Osteocyte (in vitro differentiated cells): Measurements from ENCODE around the gene OCEL1. TPM values are rescaled to one million over a fixed set of nuclear protein-coding genes. Genes with fewer than 3 reads are reported as not detected.

Experiments used
- DNase-seq: peaks from one replicate; pipeline ENCODE4 v3.0.0; 2021; ENCODE audit warnings: mixed read lengths; ENCODE audit not compliant: unreplicated experiment; ENCODE audit errors: extremely low spot score
- H3K27ac Mint-ChIP-seq: one replicate; pipeline ENCODE4 v1.8.0; 2021; ENCODE audit warnings: mild to moderate bottlenecking, mixed read lengths; ENCODE audit not compliant: unreplicated experiment
- H3K27me3 Mint-ChIP-seq: one replicate; pipeline ENCODE4 v1.8.0; 2021; ENCODE audit warnings: mixed read lengths; ENCODE audit not compliant: unreplicated experiment
- H3K36me3 Mint-ChIP-seq: one replicate; pipeline ENCODE4 v1.8.0; 2021; ENCODE audit warnings: mixed read lengths; ENCODE audit not compliant: unreplicated experiment
- H3K4me1 Mint-ChIP-seq: one replicate; pipeline ENCODE4 v1.8.0; 2021; ENCODE audit warnings: mixed read lengths; ENCODE audit not compliant: unreplicated experiment
- H3K4me3 Mint-ChIP-seq: one replicate; pipeline ENCODE4 v1.8.0; 2021; ENCODE audit warnings: mild to moderate bottlenecking, moderate library complexity, mixed read lengths; ENCODE audit not compliant: unreplicated experiment
- H3K9me3 Mint-ChIP-seq: one replicate; pipeline ENCODE4 v1.8.0; 2021; ENCODE audit warnings: mixed read lengths; ENCODE audit not compliant: unreplicated experiment
- CTCF ChIP-seq: fragments of 200-600 bp; sonication (generic); IDR thresholded peaks from 2 replicates; pipeline ENCODE4 v1.5.0; 2021; ENCODE audit warnings: antibody characterized with exemption, mild to moderate bottlenecking, moderate library complexity
- total RNA-seq: library from RNA; stranded (reverse); gene quantifications from 2 replicates; pipeline ENCODE4 v1.2.1, GENCODE V29; 2021

The OCEL1 gene
- total RNA-seq, 1 donor from 2014 or later: 28.5 TPM

GRCh38 chr19:17275441-17276175 is 49.6 kb downstream of the OCEL1 start:
- Mint-ChIP-seq H3K4me3 (no peak overlapping the region), H3K36me3 (peaks cover 23% of the 10 kb centered on the region), H3K27ac (no peak overlapping the region), H3K4me1 (no peaks in the 10 kb centered on the region), H3K9me3 (no peaks in the 10 kb centered on the region), H3K27me3 (no peaks in the 10 kb centered on the region)
- TF ChIP-seq CTCF: no peak
- DNase-seq: no peak

Other genes starting within 250 kb of the OCEL1 start
- 294 and 296 TPM in 2 replicates for gene CPAMD8, start 199.4 kb upstream of the OCEL1 start, total RNA-seq
- gene HAUS8, start 150.8 kb upstream of the OCEL1 start, total RNA-seq: 9.2 and 11.6 TPM in 2 replicates
- 93.3 and 94.3 TPM in 2 replicates for gene MYO9B, start 150.4 kb upstream of the OCEL1 start, total RNA-seq
- gene USE1, start 10.9 kb upstream of the OCEL1 start, total RNA-seq: 36.1 and 37.5 TPM in 2 replicates
- 43.9 and 44.2 TPM in 2 replicates for gene NR2F6, start 19.7 kb downstream of the OCEL1 start, total RNA-seq
- not detected in 2 replicates for gene USHBP1, start 38.5 kb downstream of the OCEL1 start, total RNA-seq
- 92.5 and 93.7 TPM in 2 replicates for gene BABAM1, start 41.2 kb downstream of the OCEL1 start, total RNA-seq
- 0.99 and 1.5 TPM in 2 replicates for gene ANKLE1, start 55.7 kb downstream of the OCEL1 start, total RNA-seq
- gene ABHD8, start 77.2 kb downstream of the OCEL1 start, total RNA-seq: 5.0 and 6.1 TPM in 2 replicates
- 66.9 and 78.8 TPM in 2 replicates for gene MRPL34, start 79.6 kb downstream of the OCEL1 start, total RNA-seq
- 46.3 and 50.0 TPM in 2 replicates for gene DDA1, start 83.3 kb downstream of the OCEL1 start, total RNA-seq
- 17.7 and 21.9 TPM in 2 replicates for gene ANO8, start 108.6 kb downstream of the OCEL1 start, total RNA-seq
- gene GTPBP3, start 111.3 kb downstream of the OCEL1 start, total RNA-seq: 27.2 and 28.9 TPM in 2 replicates
- 0.26 TPM in 1 of 2 replicates, not detected in the other for gene PLVAP, start 151.1 kb downstream of the OCEL1 start, total RNA-seq
- not detected in 2 replicates for gene CCDC194, start 168.0 kb downstream of the OCEL1 start, total RNA-seq
- 1.8 and 2.3 TPM in 2 replicates for gene BST2, start 179.4 kb downstream of the OCEL1 start, total RNA-seq
- 59.2 and 63.2 TPM in 2 replicates for gene MVB12A, start 193.8 kb downstream of the OCEL1 start, total RNA-seq
- 0.30 and 0.55 TPM in 2 replicates for gene TMEM221, start 222.4 kb downstream of the OCEL1 start, total RNA-seq
- gene NXNL1, start 234.7 kb downstream of the OCEL1 start, total RNA-seq: not detected in 2 replicates
- 12.5 and 14.8 TPM in 2 replicates for gene SLC27A1, start 244.3 kb downstream of the OCEL1 start, total RNA-seq